Erythroblast (primary cell): Measurements from ENCODE around the gene ABCA6.

Source experiments
- DNase-seq, 2 experiments: peaks; one replicate each; lab custom pipeline; 2025; lab: John Stamatoyannopoulos, UW
- GATA1 ChIP-seq: IDR thresholded peaks from 2 replicates; pipeline ENCODE4 v1.6.1; 2011; ENCODE audit warnings: low read depth, mild to moderate bottlenecking, control low read depth, low read length, moderate library complexity
- POLR2A ChIP-seq: IDR thresholded peaks from 2 replicates; pipeline ENCODE4 v1.6.1; 2011; ENCODE audit warnings: mild to moderate bottlenecking, low read length

The ABCA6 gene

DNA sequence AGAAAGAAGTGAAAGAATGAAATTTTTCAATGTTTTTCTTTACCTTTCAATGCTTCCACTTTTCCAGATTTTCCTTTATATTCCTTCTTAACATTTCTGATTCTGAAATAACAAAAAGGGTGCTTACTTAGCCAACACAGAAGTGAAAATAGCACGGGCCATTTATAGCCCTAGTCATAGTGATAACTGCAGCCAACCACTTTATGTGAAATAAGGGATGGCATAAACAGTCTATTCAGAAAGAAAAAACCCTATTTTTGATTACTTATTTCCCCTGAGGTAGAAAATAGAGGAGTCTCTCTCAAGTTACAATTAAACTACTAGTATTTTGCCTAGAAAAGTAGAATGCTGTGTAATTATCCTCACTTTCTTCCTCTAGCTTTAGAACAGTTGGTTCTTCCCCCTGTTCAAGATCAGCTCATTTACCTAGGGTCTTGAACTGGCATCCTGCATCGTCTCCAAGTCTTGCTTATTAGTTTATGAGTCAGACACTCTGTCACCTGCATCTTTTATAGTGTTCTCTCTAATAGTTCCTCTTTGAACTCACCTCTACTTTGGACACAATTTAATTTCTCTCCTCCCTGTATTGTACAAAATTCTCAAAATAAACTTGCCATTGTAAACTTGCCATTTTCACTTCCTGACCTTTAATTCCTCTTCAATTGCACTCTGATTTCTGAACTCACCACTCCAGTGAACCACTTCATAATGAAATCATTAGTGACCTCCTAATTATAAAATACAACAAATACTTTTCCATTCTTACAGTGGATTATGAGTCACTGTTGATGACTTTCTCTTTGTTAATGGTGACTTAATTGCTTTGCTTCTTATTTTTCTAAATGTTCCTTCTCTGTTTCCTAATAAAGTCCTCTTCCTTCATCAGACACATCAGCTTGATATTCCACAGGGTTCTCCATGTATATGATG, 23.6 kb downstream of the ABCA6 start:
- no peak for TF ChIP-seq POLR2A
- no peak for TF ChIP-seq GATA1
- DNase-seq = no peak

GRCh38 chr17:69111794-69112193, 29.9 kb downstream of the ABCA6 start:
- no peak for DNase-seq
- no peak for TF ChIP-seq GATA1
- no peak for TF ChIP-seq POLR2A

DNA sequence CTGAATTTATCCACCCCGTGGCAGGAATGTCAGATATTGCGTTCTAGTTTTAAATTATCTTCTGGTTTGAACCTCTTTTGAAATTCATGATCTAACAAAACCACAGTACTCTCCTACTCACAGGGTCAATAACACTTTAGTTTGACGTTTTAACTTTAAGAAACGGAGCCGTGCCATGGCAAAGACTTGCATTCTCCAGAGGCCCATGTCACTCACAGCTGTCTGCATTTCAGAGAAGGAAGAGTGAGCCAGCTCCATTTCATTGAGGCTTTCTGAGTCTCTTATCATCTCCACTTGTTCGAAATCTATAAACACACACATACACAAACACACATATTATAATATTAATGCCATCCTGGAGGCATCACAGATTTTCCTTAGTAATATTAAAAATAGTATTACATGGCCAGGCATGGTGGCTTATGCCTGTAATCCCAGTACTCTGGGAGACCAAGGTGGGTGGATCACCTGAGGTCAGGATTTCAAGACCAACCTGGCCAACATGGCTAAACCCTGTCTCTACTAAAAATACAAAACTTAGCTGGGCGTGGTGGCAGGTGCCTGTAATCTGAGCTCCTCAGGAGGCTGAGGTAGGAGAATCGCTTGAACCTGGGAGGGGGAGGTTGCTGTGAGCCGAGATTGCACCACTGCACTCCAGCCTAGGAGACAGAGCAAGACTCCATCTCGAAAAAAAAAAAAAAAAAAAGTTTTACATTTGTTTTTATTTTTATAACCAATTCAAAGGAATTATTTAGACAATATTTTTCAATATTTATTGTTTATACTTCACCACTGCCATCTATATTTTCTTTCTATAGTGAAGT, 35.6 kb downstream of the ABCA6 start:
- DNase-seq = no peak
- TF ChIP-seq POLR2A (no peak), GATA1 (no peak)

DNA sequence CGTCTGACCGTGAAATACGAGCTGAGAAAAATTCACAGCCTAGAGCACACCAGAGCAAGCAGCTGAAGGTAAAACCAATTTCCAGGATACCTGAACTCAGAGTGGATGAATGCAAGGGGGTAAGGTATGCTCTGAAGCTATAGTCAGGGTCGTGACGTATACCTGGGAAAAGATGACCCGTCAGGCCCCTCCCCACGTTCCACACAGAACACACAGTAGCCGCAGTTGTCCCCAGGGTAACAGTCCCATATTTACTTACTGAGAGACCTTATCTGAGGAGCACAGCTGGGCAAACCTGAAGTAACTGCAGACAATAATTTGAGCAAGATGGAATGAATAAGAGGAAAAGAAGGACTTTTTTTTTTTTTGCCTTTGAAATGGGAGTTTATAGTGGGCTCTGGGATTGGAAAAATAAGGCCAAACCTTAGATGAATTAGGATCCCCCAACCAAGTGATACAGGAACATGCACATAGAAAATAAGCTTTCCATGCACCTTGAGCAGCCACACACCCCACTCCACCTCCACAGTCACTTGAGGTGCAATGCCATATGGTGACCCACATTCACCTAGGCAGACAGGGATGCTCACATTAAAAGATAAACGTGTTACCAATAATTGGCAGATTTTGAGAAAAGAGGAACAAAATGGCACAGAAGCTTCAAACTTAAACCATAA, 38.0 kb downstream of the ABCA6 start:
- DNase-seq = peak; percentile 54 to 72
- no peak for TF ChIP-seq GATA1
- no peak for TF ChIP-seq POLR2A

DNA sequence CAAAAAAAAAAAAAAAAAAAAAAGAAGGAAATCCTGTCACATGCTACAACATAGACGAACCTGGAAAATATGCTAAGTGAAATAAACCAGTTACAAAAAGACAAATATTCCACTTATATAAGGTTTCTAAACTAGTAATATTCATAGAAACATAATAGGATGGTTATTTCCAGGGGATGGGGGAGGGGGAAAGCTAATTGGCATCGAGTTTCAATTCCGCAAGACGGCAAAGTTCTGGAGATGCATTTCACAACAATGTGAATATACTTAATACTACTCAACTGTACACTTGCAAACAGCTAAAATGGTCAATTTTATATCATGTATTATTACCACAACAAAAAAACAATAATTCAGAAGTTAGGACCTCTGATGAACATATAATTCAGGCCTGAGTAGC, 43.1 kb downstream of the ABCA6 start:
- TF ChIP-seq POLR2A (no peak), GATA1 (no peak)
- DNase-seq = no peak

DNA sequence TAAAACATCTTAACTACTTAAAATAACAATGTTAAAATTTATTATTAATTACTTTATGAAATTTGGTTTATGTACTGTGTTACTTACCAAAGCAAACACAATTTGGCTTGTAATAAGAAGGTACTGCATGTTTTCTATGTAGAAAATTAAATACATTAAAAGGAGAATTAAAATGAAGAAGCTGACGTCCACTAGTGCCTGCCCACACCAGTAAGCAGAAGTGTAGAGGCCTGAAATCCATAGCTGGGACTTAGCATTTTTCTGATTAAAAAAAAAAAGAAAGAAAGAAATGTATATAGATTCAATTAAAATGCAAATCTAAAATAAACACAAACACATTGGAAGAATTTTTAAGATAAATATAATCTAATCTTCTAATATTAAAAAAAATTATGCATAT, 45.2 kb downstream of the ABCA6 start:
- TF ChIP-seq GATA1 (no peak), POLR2A (no peak)
- no peak for DNase-seq

GRCh38 chr17:69093995-69094394, 47.7 kb downstream of the ABCA6 start:
- no peak for TF ChIP-seq GATA1
- no peak for TF ChIP-seq POLR2A
- no peak for DNase-seq

- DNase-seq = peak; percentile 76 to 91
- TF ChIP-seq GATA1 (no peak), POLR2A (no peak)
Observed at GRCh38 chr17:69093279-69093789, 48.4 kb downstream of the ABCA6 start.

DNA sequence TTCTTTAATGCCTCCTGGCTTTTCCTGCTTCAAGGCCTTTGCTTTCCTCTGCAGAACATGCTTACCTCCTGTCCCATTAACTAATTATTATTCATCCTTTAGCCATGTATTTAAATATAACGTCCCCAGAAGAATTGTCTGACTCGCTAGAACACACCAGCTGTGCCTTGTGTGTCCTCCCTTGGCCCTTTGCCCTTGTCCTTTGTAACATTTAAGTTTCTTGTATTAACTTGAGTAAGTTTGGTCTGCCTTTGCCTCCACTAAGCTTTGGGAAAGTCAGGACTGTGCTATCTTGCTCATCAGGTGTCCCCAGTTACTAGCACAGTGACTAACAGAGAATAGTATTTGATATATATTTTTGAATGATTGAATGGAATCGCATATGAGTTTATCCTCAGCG, 51.3 kb downstream of the ABCA6 start:
- no peak for TF ChIP-seq GATA1
- no peak for TF ChIP-seq POLR2A
- DNase-seq = no peak

DNA sequence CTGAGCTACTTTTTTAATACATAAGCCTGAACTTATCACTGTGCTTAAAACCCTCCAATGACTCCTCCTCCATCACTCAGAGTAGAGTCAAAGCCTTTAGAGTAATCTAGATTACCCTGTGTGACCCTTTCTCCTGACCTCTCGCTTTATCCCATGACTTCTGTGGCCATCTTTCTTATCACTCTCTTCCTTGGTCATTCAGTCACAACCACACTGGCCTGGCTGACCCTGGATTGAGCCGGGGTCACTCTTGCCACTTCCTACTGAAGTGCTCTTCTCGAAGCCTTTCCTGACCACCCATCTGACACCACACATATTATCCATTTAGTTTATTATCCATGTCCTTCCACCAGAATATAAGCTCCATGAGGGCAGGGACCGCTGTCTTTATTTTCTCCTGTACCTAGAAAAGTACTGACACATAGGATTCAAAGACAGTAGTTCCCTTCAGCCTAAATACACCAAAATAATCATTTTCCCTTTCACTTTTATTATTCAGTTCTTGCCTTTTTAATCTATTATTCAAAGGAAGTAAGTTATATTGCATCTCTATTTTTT, 53.0 kb downstream of the ABCA6 start:
- TF ChIP-seq POLR2A = no peak
- TF ChIP-seq GATA1 = no peak
- no peak for DNase-seq

DNA sequence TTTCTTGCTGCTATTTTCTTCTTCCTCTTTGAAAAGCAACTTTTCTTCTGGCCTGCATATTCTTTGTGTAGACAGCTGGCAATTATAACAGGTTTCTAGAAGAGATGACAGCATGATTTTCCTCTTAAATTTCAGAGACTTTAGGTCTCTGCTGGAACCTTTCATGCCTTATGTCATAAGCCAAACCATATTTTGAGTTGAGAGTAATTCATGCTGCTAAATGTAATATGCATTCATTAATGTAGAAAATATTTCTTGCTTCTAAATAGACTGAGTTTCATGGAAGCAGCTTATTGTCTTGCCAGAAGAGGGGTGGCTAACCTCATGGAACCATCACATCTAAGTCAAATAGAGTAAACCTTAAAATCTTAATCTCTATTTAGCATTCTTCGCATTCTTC, 55.1 kb downstream of the ABCA6 start:
- TF ChIP-seq POLR2A (no peak), GATA1 (no peak)

DNA sequence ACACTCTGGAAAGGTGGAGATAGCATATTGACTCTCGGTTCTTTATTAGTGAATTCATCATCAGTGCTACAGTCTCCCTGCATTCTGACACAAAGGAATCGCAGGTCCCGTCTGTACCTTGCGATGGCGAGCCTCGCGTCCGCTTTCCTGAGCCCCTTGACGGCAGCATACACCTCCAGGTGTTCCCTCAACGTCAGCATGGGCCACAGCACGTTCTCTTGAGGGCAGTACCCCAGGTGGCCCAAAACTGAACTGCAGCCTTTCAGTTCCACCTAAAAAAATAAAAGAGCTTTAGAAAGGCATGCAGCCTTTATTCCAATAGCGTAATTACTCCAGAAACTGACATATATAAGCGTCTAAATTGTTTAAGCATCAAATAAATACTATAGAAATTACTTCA, 56.8 kb downstream of the ABCA6 start:
- TF ChIP-seq POLR2A (no peak), GATA1 (no peak)
- peak in 1 of 2 experiments; percentile 6 for DNase-seq

More for the DNA sequence above, 55.1 kb downstream of the ABCA6 start:
- no peak for DNase-seq

GRCh38 chr17:69082696-69083095, 59.0 kb downstream of the ABCA6 start:
- no peak for TF ChIP-seq POLR2A
- TF ChIP-seq GATA1 = no peak
- no peak for DNase-seq

DNA sequence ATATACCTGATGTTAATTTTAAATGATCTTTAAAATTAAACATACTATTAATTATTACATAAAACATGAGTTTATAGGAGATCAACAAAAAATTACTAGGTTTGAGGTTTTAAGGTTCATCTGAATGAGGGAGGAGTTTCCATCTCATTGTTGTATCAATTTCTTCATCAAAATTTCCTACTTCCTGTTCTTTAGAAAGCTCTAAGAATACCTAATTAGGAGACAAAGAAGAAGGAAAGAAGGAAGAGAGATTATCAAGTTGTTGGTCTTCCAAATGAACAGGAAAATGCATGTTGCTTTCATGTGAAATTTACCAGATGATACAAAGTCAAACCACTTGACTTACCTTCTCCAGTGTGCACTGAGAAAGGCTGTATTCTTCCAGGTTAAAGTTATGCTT, 62.8 kb downstream of the ABCA6 start:
- DNase-seq = no peak
- TF ChIP-seq POLR2A (no peak), GATA1 (no peak)
